ENCODE data around the gene CDA. TPM values are rescaled to one million over a fixed set of nuclear protein-coding genes. Genes with fewer than 3 reads are reported as not detected.

CDA gene
- total RNA-seq, 2 donors from 2014 or later, result 1.3 to 24.3 TPM

DNA sequence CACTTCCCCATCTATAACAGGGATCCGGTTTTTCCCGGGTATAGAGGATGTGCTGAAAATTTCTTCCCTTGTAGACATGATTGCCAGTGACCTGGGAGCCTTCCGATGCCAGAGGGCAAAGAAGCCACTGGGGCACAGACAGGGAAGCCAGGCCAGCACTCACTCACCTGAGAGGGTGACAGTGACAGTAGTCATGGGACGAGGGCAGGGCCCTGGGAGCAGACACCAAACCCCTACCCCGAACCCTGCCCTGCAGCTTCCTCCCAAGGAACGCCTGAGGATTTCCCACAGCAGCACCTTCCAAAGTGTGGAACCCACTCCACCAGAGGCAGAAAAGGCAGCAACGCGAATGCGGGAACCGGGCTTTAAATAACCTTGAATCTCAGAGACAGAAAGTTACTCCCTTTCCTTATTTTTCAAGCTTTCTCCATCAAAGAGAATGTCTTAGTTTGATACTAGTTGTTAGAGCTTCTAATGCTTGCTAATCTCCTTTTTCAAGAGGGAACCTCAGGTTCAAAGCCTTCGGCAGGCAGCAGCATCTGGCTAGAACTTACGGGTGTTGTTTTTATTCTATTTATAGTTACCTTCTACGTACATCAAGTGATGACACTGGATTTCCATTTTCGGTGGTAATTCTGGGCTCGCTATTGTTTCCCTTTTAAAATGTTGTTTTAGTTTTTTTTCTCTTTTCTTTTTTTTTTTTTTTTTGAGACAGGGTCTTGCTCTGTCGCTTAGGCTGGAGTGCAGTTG, 69.4 kb downstream of the CDA start:
- H3K9me3 Mint-ChIP-seq, result no peaks in the 10 kb centered on the region
- peaks cover 24% of the 10 kb centered on the region for H3K4me1 Mint-ChIP-seq
- peak; percentile 17 for DNase-seq
- no peak overlapping the region for H3K9ac ChIP-seq (ENCODE audit: extremely low read depth, low read length, poor library complexity, severe bottlenecking)
- TF ChIP-seq, protein P1, sequence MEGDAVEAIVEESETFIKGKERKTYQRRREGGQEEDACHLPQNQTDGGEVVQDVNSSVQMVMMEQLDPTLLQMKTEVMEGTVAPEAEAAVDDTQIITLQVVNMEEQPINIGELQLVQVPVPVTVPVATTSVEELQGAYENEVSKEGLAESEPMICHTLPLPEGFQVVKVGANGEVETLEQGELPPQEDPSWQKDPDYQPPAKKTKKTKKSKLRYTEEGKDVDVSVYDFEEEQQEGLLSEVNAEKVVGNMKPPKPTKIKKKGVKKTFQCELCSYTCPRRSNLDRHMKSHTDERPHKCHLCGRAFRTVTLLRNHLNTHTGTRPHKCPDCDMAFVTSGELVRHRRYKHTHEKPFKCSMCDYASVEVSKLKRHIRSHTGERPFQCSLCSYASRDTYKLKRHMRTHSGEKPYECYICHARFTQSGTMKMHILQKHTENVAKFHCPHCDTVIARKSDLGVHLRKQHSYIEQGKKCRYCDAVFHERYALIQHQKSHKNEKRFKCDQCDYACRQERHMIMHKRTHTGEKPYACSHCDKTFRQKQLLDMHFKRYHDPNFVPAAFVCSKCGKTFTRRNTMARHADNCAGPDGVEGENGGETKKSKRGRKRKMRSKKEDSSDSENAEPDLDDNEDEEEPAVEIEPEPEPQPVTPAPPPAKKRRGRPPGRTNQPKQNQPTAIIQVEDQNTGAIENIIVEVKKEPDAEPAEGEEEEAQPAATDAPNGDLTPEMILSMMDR (conservative IDR thresholded peaks at IDR 0.05), result no peak
- WGBS, 2 experiments (ENCODE audit: insufficient coverage in 1 of 2, insufficient read length in 1 of 2), result 96 to 97% methylated on average over 9 to 16 of the region's 16 CpGs
- H3K27ac ChIP-seq (ENCODE audit: low read depth, low read length), result no peak overlapping the region
- no peak overlapping the region for H3K4me3 ChIP-seq (ENCODE audit: low read length)
- no peaks in the 10 kb centered on the region for H3K27me3 ChIP-seq (ENCODE audit: control insufficient read depth, insufficient read depth, low read length, poor library complexity, severe bottlenecking)
- H3K27ac Mint-ChIP-seq, result no peak overlapping the region
- H3K9me3 ChIP-seq (ENCODE audit: control insufficient read depth, low read length), result no peaks in the 10 kb centered on the region
- H3K4me3 Mint-ChIP-seq, result no peak overlapping the region
- H3K36me3 ChIP-seq (ENCODE audit: control insufficient read depth, insufficient read depth, low read length), result peaks cover 59% of the 10 kb centered on the region
- no peaks in the 10 kb centered on the region for H3K4me1 ChIP-seq (ENCODE audit: control insufficient read depth, insufficient read depth, low read length)
- no peaks in the 10 kb centered on the region for H3K27me3 Mint-ChIP-seq (ENCODE audit: insufficient read depth)
- peaks cover 56% of the 10 kb centered on the region for H3K36me3 Mint-ChIP-seq (ENCODE audit: low read depth)

DNA sequence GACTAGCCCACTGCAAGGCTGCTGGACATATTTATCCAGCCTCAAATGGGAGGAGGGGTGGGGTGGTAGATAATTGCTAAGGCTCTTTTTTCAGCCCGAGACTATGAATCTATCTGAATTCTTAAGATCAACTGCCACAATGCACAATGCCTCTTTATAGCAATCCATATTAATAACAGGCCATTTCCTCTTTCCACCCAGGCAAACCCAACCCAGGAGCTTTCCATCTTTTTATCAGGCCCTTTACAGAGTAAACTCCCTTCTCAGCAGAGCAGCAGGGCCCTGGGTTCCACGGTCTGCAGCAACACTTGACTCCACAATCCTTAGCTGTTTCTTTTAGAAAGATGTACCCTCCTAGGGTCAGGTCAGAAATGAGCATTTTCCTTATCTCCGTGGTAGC, 71.5 kb downstream of the CDA start:
- Mint-ChIP-seq H3K4me1 (peaks cover 24% of the 10 kb centered on the region), H3K4me3 (peak overlapping the region; percentile 99), H3K36me3 (ENCODE audit: low read depth) (peaks cover 39% of the 10 kb centered on the region), H3K27me3 (ENCODE audit: insufficient read depth) (no peaks in the 10 kb centered on the region), H3K9me3 (no peaks in the 10 kb centered on the region), H3K27ac (peak overlapping the region; percentile 96)
- Histone ChIP-seq H3K4me1 (ENCODE audit: control insufficient read depth, insufficient read depth, low read length) (no peaks in the 10 kb centered on the region), H3K9me3 (ENCODE audit: control insufficient read depth, low read length) (no peaks in the 10 kb centered on the region), H3K27ac (ENCODE audit: low read depth, low read length) (no peak overlapping the region), H3K9ac (ENCODE audit: extremely low read depth, low read length, poor library complexity, severe bottlenecking) (peak overlapping the region; percentile 59), H3K4me3 (ENCODE audit: low read length) (peak overlapping the region; percentile 97), H3K36me3 (ENCODE audit: control insufficient read depth, insufficient read depth, low read length) (peaks cover 40% of the 10 kb centered on the region), H3K27me3 (ENCODE audit: control insufficient read depth, insufficient read depth, low read length, poor library complexity, severe bottlenecking) (no peaks in the 10 kb centered on the region)
- WGBS, 2 experiments (ENCODE audit: insufficient coverage in 1 of 2, insufficient read length in 1 of 2), result 13 to 29% methylated on average over 1 to 3 of the region's 3 CpGs
- DNase-seq, result no peak
- TF ChIP-seq, protein P1 (conservative IDR thresholded peaks at IDR 0.05), result no peak

DNA sequence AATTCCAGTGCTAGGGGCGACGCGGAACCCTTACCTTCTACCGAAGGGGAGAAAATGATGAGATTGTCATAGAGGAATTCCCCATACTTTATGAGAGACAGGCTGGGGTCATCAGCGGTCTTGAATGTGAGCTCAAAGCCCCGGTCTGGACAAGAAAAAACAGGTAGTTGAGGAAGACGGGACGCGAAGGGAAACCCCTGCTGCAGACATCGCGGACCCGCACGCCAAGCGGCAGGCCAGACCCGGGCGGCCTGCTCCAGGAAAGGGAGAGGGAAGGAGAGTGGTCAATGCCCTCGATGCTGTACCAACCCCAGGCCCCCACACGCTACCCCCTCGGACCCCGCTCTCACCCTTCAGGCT, 71.9 kb downstream of the CDA start:
- H3K36me3 ChIP-seq (ENCODE audit: control insufficient read depth, insufficient read depth, low read length), result peaks cover 36% of the 10 kb centered on the region
- Mint-ChIP-seq H3K4me1 (peaks cover 24% of the 10 kb centered on the region), H3K27ac (peak overlapping the region; percentile 96), H3K4me3 (peak overlapping the region; percentile 99), H3K27me3 (ENCODE audit: insufficient read depth) (no peaks in the 10 kb centered on the region), H3K9me3 (no peaks in the 10 kb centered on the region), H3K36me3 (ENCODE audit: low read depth) (peaks cover 34% of the 10 kb centered on the region)
- no peaks in the 10 kb centered on the region for H3K9me3 ChIP-seq (ENCODE audit: control insufficient read depth, low read length)
- no peaks in the 10 kb centered on the region for H3K27me3 ChIP-seq (ENCODE audit: control insufficient read depth, insufficient read depth, low read length, poor library complexity, severe bottlenecking)
- H3K27ac ChIP-seq (ENCODE audit: low read depth, low read length), result no peak overlapping the region
- H3K4me3 ChIP-seq (ENCODE audit: low read length), result peak overlapping the region; percentile 97
- peak overlapping the region; percentile 59 for H3K9ac ChIP-seq (ENCODE audit: extremely low read depth, low read length, poor library complexity, severe bottlenecking)
- TF ChIP-seq, protein P1 (conservative IDR thresholded peaks at IDR 0.05), result no peak
- no peaks in the 10 kb centered on the region for H3K4me1 ChIP-seq (ENCODE audit: control insufficient read depth, insufficient read depth, low read length)
- no peak for DNase-seq
- 0 to 1% methylated on average over 9 to 20 of the region's 20 CpGs for WGBS, 2 experiments (ENCODE audit: insufficient coverage in 1 of 2, insufficient read length in 1 of 2)

Data from endodermal cell (in vitro differentiated cells).